Vagina (tissue), 2 donors: ENCODE measurements around the gene CHN2.

Experiments
- CTCF ChIP-seq, 3 experiments: fragments of 450-650 bp in 2 of 3; fragments of 200-600 bp in 1 of 3; sonication (generic) in 1 of 3; IDR thresholded peaks; one replicate each; pipeline ENCODE4 v1.5.1; 2017 to 2019; ENCODE audit warnings: antibody characterized with exemption in 3 of 3, mild to moderate bottlenecking in 2 of 3, moderate library complexity in 2 of 3
- POLR2A ChIP-seq, 2 donors: fragments of 450-650 bp; IDR thresholded peaks; one replicate each; pipeline ENCODE4 v1.6.1; 2017; ENCODE audit warnings: antibody characterized with exemption in 2 of 2, mild to moderate bottlenecking in 2 of 2, moderate library complexity in 2 of 2
- POLR2AphosphoS5 ChIP-seq, 2 donors: sonication (generic); formaldehyde crosslinking; IDR thresholded peaks; one replicate each; pipeline ENCODE4 v1.9.0; 2017; ENCODE audit warnings: antibody characterized with exemption in 2 of 2, mild to moderate bottlenecking in 2 of 2, low read depth in 1 of 2; ENCODE audit not compliant: insufficient read depth in 1 of 2

- TF ChIP-seq CTCF (IDR thresholded peaks at IDR 0.05) (no peak), POLR2AphosphoS5 (IDR thresholded peaks at IDR 0.05; ENCODE audit: insufficient read depth in 1 of 2, low read depth in 1 of 2) (no peak), POLR2A (IDR thresholded peaks at IDR 0.05) (no peak)
These were observed 286.5 kb downstream of the CHN2 start for GRCh38 chr7:29480934-29481651.
